Cardiac septum (tissue), 1 donor: ENCODE results near the gene ADD2. TPM values are rescaled to one million over a fixed set of nuclear protein-coding genes. Genes with fewer than 3 reads are reported as not detected.

Experiments
- DNase-seq: peaks from one replicate; pipeline ENCODE4 v3.0.0-alpha.2; 2020; ENCODE audit warnings: low spot score
- intact Hi-C: fragments of 100-400 bp; cut with DNase I; formaldehyde crosslinking; loops from one replicate; pipeline ENCODE4 v1.14.0; 2022
- total RNA-seq: library from RNA; stranded (reverse); fragmentation: NEBNext Ultra II Directional; extraction: Animal tissue kit (Norgen Biotek cat#: 25700); gene quantifications from one replicate; pipeline ENCODE4 v1.2.1, GENCODE V29; 2021
- donor health status: DM: no; HTN: no; CAD: no.

Gene ADD2
- total RNA-seq, 1 donor from 2014 or later: 1.6 TPM

DNA sequence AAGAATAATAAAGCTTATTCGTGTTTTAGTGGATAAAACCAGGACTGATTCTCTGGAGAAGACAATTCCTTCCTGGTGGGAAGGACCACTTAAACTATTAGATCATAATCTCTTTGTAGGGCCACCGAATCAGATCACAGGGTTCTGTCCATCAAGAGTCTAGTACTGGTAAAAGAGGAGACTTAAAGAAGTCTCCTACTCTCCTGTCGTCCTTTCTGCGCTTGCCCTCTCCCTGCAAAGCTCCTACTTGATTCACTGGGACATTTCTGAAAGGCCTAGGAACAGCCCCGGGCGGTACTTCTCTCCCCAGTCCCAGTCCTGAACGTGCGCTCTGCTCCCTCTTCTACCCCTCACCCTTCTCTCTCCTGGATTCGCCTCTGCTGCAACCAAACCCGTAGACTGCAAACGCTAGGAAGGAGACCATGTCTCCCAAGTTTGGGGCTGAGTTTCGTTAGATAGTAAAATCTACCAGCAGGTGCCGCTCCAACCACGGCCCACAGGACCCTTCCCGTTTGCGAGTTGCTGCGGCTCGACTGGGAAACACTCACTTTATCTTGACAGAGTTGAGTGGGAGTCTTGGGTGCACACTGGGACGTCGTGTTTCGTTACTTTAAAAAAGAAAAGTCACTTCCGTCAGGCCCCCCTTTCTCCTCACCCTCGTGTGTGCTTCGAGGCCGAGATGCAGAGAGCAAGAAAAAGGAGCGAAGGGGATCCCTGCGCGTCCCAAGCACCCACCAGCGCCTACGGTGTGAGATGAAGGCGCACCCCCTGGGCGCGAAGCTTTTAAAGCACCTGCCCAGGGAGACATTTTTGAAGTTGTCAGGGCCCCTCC is 21.5 kb upstream of the ADD2 start:
- no peak for DNase-seq
- intact Hi-C loops: loop anchor here (5.0 to 10.0 kb wide), 3 partner anchors 132 to 158 kb away; no protein-coding TSS in a partner anchor

GRCh38 chr2:70785137-70785911 is 17.3 kb upstream of the ADD2 start:
- intact Hi-C loops: loop anchor here (5.0 to 10.0 kb wide), 2 partner anchors 128 to 139 kb away; no protein-coding TSS in a partner anchor
- no peak for DNase-seq

- intact Hi-C loops: loop anchor here (10.0 kb wide), 1 partner anchor 140 kb away; no protein-coding TSS in a partner anchor
- no peak for DNase-seq
Observed at GRCh38 chr2:70784320-70784719, 16.3 kb upstream of the ADD2 start.

DNA sequence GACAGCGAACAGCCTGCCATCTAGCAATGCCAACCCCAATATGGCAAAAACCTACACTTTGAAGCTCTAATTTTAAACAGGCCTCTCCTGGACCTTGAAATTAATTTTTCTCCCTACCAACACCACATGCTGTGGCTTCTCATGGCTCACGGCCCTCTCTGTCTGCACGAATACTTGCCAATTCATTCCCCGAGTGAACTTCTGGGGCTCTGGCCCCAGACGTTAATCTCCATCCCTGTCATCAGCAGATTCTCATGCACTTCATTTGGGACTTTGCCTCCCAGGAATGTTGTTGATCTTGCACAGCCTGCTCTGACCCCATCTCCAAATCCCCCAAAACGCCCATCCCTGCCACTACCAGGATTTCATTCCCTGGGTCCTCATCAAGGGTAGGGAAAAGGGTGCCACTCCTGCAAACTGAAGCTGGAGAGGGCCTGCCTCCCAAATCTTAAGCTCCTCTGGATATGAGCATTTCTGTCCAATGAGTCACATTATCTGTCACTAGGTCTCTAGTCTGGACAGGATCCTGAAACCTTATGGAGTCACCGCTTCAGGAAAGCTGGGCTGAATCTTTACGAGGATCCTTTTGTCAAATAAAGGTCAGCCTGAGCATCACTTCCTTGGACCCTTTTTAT is 12.0 kb upstream of the ADD2 start:
- intact Hi-C loops: loop anchor here (10.0 kb wide), 1 partner anchor 145 kb away; no protein-coding TSS in a partner anchor
- DNase-seq: no peak

DNA sequence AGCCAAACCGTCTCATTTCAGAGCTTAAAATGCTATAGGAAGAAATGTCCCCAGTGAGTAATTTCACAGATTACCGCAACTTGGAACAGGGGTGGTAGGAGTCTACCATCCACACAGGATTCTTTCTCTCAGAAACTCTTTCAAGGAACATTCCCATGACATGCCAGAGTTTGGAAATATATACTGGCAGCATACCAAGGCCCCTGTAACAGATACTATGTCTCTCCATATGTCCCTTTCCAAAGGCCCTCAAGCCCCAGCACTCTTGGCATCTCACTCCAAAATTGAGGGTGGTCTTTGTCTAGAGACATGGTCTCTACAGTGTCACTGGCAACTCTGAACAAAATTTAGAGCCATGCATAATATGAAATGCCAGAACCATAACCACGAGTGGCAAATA is 11.5 kb upstream of the ADD2 start:
- intact Hi-C loops: no loop called here
- no peak for DNase-seq

- no peak for DNase-seq
- intact Hi-C loops: no loop called here
Observed at GRCh38 chr2:70778676-70779075, 10.7 kb upstream of the ADD2 start.

- intact Hi-C loops: no loop called here
- DNase-seq: no peak
Observed at GRCh38 chr2:70777450-70777849, 9.4 kb upstream of the ADD2 start.

- no peak for DNase-seq
- intact Hi-C loops: no loop called here
Observed at GRCh38 chr2:70776266-70776665, 8.3 kb upstream of the ADD2 start.

- intact Hi-C loops: no loop called here
- DNase-seq: no peak
Observed at GRCh38 chr2:70775141-70775540, 7.1 kb upstream of the ADD2 start.

- no peak for DNase-seq
- intact Hi-C loops: no loop called here
Observed at GRCh38 chr2:70772486-70773155, 4.6 kb upstream of the ADD2 start.

- DNase-seq: no peak
- intact Hi-C loops: no loop called here
Observed at GRCh38 chr2:70771446-70771845, 3.4 kb upstream of the ADD2 start.

GRCh38 chr2:70769450-70769849 is 1.4 kb upstream of the ADD2 start:
- DNase-seq: no peak
- intact Hi-C loops: no loop called here

DNA sequence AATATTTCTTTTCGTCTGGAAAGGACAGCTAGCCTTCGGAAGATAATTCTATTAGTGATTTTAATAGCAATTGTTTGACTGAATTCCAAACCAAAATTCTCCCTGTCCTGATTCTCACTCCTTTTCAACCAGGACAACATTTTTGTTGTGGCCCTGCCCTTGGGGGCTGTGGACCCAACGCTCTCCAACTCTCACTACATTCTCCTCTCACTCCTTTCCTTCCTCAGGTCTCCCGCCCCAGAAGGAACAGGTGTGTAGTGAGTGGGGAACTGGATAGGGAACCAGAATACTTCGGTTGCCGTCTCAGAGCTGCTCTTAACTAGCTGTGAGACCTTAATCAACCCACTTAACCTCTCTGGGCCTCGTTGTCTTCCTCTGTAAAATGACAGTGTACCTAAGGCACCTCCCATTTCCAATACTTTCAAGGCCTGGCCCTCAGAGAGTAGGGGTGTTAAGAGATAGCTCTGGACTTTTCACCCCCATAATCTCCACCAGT is 638 bp upstream of the ADD2 start:
- intact Hi-C loops: no loop called here
- no peak for DNase-seq

GRCh38 chr2:70767079-70767698 is 811 bp downstream of the ADD2 start:
- no peak for DNase-seq
- intact Hi-C loops: no loop called here

DNA sequence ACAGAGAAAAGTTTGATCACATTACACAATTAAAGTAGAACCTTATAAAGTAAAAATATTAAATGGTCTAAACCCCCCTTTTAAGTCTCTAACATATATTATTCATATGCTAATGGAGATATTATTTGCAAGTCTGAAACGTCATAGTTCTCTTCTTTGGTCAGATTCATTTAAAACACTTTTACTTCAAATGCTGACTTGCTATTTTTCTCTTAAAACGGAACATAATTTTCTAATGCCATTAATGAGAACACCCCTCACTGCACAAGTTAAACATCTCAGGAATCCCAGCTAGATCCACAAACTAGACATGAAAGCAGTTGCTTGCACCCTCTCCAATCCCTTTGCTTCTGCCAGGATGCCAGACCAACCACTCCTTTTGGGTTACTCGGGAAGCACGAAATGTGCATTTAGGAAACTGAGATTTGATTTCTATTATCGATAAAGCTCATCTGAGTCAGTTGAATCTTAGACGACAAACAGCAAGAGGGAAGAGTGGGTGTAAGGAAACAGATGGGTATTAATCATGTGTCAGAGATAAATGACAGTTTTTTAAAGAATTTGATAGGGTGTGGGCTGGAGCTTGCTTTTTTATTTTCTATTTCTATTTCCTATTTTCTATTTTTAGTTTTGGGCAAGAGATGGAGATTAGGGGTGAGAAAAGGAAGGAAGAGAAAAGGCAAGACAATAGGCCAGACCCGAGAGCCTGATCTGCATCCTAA is 1.5 kb downstream of the ADD2 start:
- intact Hi-C loops: no loop called here
- DNase-seq: no peak

- no peak for DNase-seq
- intact Hi-C loops: no loop called here
Observed at GRCh38 chr2:70765507-70765906, 2.5 kb downstream of the ADD2 start.

- intact Hi-C loops: no loop called here
- no peak for DNase-seq
Observed at GRCh38 chr2:70759446-70759845, 8.6 kb downstream of the ADD2 start.

DNA sequence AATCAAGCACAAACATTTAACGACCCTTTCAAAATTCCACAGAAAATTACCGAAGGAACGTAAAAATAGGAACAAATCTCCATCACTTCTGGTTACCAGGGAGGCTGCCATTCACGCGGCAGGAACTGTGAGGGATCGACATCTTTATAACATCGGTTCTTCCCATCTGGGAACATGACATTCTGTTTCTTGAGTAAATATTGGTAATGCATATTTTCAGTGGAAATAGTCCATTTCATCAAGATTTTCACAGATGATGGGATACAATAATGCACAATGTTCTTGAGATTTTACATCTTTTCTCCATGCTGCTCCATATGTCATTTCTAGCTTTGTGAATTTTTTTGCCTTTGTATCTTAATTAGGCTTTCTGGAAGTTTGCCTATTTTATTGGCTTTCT is 10.0 kb downstream of the ADD2 start:
- intact Hi-C loops: no loop called here
- DNase-seq: no peak

DNA sequence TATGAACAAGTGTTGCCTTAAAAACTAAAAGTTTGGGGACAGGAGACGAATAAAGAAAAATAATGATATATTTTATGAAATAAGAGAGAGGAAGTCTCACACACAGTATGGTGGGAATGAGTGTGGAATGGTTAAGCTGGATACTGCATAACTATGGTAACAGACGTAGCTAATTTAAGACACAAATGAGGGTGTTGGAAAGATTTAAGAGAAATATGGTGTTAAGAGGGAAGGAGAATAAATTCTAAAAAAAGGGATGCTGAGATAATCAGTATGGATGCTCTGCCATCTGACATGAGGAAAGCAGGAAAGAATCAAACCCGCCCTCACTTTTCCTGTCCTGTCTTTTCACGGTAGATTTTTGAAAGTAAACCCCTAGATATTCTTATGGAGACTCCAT is 10.6 kb downstream of the ADD2 start:
- DNase-seq: no peak
- intact Hi-C loops: no loop called here
